Measurements from ENCODE around the gene TXNDC2.
"Not testable (repeated sequence)": the region's sequence is repeated elsewhere in the genome, so short reads cannot be mapped to it uniquely, and the experiment has no call there.

The TXNDC2 gene

DNA sequence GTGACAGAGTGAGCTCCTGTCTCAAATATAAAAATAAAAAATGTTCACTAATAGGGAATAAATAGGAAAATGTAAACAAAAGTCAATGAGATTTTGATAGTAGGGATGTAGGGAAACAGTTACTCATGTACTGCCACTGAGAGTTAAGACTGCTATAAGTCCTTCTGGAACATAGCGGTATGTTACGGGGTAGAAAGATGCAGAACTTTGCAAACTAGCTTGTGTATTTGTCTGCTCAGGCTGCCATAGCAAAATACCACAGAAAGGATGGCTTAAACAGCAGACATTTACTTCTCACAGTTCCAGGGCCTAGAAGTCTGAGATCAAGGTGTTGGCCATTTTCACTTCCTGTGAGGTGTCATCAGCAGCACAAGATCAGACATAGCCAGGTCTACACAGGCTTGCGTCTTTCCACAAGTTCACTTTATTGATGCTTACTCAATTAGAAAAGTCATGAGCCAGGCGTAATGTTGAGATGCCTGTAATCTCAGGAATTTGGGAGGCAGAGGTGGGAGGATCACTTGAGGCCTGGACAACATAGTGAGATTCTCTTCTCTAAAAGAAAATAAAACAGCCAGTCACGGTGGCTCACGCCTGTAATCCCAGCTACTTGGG, 8.8 kb downstream of the TXNDC2 start:
- H3K4me3 ChIP-seq (replicated peaks; ENCODE audit: low read depth, low read length) = no peak overlapping the region
- TF ChIP-seq, protein P1, sequence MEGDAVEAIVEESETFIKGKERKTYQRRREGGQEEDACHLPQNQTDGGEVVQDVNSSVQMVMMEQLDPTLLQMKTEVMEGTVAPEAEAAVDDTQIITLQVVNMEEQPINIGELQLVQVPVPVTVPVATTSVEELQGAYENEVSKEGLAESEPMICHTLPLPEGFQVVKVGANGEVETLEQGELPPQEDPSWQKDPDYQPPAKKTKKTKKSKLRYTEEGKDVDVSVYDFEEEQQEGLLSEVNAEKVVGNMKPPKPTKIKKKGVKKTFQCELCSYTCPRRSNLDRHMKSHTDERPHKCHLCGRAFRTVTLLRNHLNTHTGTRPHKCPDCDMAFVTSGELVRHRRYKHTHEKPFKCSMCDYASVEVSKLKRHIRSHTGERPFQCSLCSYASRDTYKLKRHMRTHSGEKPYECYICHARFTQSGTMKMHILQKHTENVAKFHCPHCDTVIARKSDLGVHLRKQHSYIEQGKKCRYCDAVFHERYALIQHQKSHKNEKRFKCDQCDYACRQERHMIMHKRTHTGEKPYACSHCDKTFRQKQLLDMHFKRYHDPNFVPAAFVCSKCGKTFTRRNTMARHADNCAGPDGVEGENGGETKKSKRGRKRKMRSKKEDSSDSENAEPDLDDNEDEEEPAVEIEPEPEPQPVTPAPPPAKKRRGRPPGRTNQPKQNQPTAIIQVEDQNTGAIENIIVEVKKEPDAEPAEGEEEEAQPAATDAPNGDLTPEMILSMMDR (IDR thresholded peaks at IDR 0.05; ENCODE audit: low read length, missing control alignments) = no peak

DNA sequence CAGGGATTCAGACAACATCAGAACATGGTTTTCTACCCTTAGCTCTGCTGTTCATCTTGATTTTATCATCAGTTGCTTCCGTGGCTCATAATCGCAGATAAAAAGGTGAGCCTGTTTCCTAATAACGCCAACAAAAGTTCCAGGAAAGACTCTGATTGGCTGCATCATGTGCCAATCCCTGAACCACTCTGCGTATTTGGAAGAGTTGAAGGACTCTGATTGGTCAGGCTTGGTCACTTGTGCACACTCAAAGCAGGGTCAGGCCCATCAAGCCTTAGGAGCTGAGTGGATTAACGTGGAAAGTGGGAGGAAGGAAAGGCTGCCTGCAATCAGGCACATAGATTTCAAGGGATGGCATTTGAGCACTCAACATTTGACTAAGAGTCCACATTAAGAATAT, 11.4 kb downstream of the TXNDC2 start:
- H3K4me3 ChIP-seq (replicated peaks; ENCODE audit: low read depth, low read length) = no peak overlapping the region
- TF ChIP-seq, protein P1 (IDR thresholded peaks at IDR 0.05; ENCODE audit: low read length, missing control alignments) = no peak
- DNase-seq (ENCODE audit: low read depth) = no peak

More for the DNA sequence above, 8.8 kb downstream of the TXNDC2 start:
- no peak for DNase-seq (ENCODE audit: low read depth)

DNA sequence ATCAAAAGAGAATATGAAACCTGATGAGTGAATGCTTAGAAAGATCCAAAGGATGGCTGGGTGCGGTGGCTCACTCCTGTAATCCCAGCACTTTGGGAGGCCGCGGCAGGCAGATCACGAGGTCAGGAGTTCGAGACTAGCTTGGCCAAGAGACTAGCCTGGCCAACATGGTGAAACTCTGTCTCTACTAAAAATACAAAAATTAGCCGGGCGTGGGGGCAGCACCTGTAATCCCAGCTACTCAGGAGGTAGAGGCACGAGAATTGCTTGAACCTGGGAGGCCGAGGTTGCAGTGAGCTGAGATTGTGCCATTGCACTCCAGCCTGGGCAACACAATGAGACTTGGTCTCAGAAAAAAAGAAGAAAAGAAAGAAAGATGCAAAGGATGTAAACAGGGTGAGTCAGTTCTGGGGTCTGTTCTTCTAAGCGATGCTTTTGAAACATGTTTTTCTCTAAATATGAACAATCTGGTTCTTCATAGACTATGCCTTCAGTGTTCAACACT, 12.1 kb downstream of the TXNDC2 start:
- DNase-seq (ENCODE audit: low read depth); H3K4me3 ChIP-seq (replicated peaks; ENCODE audit: low read depth, low read length): not testable (repeated sequence)

DNA sequence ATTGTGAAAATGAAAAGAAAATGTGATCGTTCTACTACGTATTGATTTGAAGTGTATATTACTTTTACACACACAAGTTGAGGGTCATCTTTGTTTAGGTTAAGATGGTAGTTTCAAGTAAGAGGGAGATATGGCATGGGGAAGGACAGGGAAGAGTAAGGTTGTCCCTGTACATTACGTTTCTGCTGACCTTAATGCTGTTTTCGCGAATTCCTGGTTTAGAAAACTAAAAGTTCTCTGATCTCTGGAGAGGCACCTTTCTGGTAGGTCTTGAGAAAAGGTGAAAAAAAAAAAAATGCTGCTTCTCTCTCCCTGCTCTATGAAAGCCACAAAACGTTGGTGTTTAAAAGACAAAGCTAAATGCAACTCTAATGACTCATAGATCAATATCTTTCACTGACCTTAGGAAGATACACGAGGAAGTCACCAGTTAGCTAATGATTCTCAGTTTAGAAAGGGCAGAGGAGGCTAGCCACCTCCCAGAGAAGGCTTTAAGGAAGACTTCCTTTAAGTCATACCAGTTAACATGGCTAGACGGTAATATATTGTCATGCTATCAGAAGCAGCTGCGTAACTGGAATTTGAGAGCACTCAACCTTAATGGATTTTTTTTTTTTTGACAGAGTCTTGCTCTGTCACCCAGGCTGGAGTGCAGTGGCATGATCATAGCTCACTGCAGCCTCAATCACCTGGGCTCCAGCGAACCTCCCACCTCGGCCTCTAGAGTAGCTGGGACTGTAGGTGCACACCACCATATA, 13.2 kb downstream of the TXNDC2 start:
- no peak overlapping the region for H3K4me3 ChIP-seq (replicated peaks; ENCODE audit: low read depth, low read length)
- peak; percentile 25 for DNase-seq (ENCODE audit: low read depth)
- TF ChIP-seq, protein P1 (IDR thresholded peaks at IDR 0.05; ENCODE audit: low read length, missing control alignments) = no peak

DNA sequence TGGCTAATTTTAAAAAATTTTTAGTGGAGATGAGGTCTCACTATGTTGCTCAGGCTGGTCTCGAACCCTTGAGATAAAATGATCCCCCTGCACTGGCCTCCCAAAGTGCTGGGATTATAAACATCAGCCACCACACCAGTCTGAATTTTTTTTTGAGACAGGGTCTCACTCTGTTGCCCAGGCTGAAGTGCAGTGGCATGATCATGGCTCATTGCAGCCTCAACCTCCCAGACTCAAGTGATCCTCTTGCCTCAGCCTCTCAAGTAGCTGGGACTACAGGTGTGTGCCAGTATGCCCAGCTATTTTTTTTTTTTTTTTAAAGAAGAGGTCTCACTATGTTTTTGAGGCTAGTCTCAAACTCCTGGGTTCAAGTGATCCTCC, 13.8 kb downstream of the TXNDC2 start:
- not testable (repeated sequence) for H3K4me3 ChIP-seq (replicated peaks; ENCODE audit: low read depth, low read length); DNase-seq (ENCODE audit: low read depth)

DNA sequence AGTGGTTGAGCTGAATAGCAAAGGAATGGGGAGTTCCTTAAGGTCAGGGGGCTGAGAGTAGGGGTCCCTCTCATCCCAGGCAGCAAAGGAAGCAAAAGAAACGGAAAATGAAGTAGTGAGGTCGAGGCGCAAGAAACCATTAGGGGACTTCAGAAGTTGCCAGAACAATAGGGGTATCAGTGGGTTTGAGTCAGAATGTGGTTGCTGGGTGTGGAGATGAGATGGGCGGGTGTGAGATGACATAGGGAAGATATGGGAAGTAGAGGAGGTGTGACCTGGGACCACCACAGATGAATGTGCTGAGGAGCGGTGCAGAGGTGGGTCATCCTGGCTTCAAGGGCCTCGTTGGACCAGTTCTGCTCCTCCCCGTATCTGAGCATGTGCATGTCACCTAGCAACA, 14.9 kb downstream of the TXNDC2 start:
- TF ChIP-seq, protein P1 (IDR thresholded peaks at IDR 0.05; ENCODE audit: low read length, missing control alignments) = no peak
- no peak for DNase-seq (ENCODE audit: low read depth)

DNA sequence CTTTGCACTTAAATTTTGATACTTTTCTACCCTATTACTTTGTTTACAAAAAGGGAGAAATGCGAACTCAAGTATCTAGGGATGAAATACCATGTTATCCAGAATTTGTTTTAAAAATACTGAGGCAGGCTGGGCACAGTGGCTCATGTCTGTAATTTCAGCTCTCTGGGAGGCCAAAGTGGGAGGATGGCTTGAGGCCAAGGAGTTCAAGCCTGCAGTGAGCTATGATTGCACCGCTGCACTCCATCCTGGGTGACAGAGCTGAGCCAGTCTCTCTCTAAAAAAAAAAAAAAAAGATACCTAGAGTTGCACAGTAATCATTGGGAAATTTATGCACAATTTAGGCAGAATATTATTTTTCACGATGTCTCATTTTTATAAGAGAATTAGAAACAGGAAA, 15.6 kb downstream of the TXNDC2 start:
- no peak overlapping the region for H3K4me3 ChIP-seq (replicated peaks; ENCODE audit: low read depth, low read length)
- DNase-seq (ENCODE audit: low read depth) = peak; percentile 52
- TF ChIP-seq, protein P1 (IDR thresholded peaks at IDR 0.05; ENCODE audit: low read length, missing control alignments) = no peak

More for the DNA sequence above, 14.9 kb downstream of the TXNDC2 start:
- no peak overlapping the region for H3K4me3 ChIP-seq (replicated peaks; ENCODE audit: low read depth, low read length)

DNA sequence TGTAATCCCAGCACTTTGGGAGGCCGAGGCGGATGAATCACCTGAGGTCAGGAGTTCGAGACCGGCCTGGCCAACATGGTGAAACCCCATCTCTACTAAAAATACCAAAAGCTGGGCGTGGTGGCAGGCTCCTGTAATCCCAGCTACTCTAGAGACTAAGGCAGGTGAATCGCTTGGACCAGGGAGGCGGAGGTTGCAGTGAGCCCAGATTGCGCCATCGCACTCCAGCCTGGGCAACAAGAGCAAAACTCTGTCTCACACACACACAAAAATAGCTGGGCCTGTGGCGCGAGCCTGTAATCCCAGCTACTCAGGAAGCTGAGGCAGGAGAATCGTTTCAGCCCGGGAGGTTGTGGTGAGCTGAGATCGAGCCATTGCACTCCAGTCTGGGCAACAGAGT, 16.5 kb downstream of the TXNDC2 start:
- not testable (repeated sequence) for DNase-seq (ENCODE audit: low read depth); H3K4me3 ChIP-seq (replicated peaks; ENCODE audit: low read depth, low read length)

Measured in fibroblast of pulmonary artery (primary cell).